Neural crest cell (in vitro differentiated cells): ENCODE measurements around the gene LGALS7. TPM values are rescaled to one million over a fixed set of nuclear protein-coding genes. Genes with fewer than 3 reads are reported as not detected.
A peak's percentile ranks its signal among the peaks of the same experiment; 100 is the strongest.
"Not testable (repeated sequence)": the region's sequence is repeated elsewhere in the genome, so short reads cannot be mapped to it uniquely, and the experiment has no call there.

Experiments used
- DNase-seq: peaks from one replicate; pipeline ENCODE4 v3.0.0; 2021; ENCODE audit warnings: low read depth, mixed read lengths, low spot score
- H3K27ac Mint-ChIP-seq: one replicate; pipeline ENCODE4 v1.8.0; 2021; ENCODE audit warnings: mild to moderate bottlenecking, mixed read lengths; ENCODE audit not compliant: unreplicated experiment
- H3K27me3 Mint-ChIP-seq: 2 replicates; pipeline ENCODE4 v1.8.0; 2021; ENCODE audit warnings: low read depth, mild to moderate bottlenecking, mixed read lengths
- H3K36me3 Mint-ChIP-seq: 2 replicates; pipeline ENCODE4 v1.8.0; 2021; ENCODE audit warnings: low read depth, mild to moderate bottlenecking, mixed read lengths
- H3K4me1 Mint-ChIP-seq: 2 replicates; pipeline ENCODE4 v1.8.0; 2021; ENCODE audit warnings: mixed read lengths
- H3K4me3 Mint-ChIP-seq: one replicate; pipeline ENCODE4 v1.8.0; 2021; ENCODE audit warnings: mild to moderate bottlenecking, mixed read lengths
- H3K9me3 Mint-ChIP-seq: 2 replicates; pipeline ENCODE4 v1.8.0; 2021; ENCODE audit warnings: mixed read lengths
- total RNA-seq: library from RNA; stranded (reverse); gene quantifications from 2 replicates; pipeline ENCODE4 v1.2.1, GENCODE V29; 2021
- TF ChIP-seq, protein P1 (sequence below): fragments of 200-600 bp; sonication (generic); conservative IDR thresholded peaks from 2 replicates; pipeline ENCODE4 v1.5.0; 2021; ENCODE audit warnings: antibody characterized with exemption, mild to moderate bottlenecking

The LGALS7 gene
- total RNA-seq, 1 donor from 2014 or later: not detected

DNA sequence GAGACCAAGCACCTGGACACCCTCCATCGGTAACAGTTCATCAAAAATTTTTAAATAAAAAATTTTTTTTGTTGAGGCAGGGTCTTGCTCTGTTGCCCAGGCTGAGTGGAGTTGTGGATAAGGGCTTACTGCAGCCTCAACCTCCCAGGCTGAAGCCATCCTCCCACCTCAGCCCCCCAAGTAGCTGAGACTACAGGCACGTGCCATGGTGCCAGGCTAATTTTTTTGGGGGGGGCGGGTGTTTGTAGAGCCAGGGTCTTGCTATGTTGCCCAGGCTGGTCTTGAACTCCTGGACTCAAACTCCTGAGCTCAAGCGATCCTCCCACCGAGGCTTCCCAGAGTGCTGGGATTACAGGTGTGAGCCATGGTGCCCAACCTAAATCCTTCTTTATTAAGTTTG lies 20.4 kb upstream of the LGALS7 start:
- H3K27me3 Mint-ChIP-seq: peaks cover 6% of the 10 kb centered on the region
- DNase-seq: no peak
- H3K4me1 Mint-ChIP-seq: peaks cover 4% of the 10 kb centered on the region
- no peak overlapping the region for H3K4me3 Mint-ChIP-seq
- no peak overlapping the region for H3K27ac Mint-ChIP-seq
- no peaks in the 10 kb centered on the region for H3K36me3 Mint-ChIP-seq
- peaks cover 2% of the 10 kb centered on the region for H3K9me3 Mint-ChIP-seq
- TF ChIP-seq, protein P1, sequence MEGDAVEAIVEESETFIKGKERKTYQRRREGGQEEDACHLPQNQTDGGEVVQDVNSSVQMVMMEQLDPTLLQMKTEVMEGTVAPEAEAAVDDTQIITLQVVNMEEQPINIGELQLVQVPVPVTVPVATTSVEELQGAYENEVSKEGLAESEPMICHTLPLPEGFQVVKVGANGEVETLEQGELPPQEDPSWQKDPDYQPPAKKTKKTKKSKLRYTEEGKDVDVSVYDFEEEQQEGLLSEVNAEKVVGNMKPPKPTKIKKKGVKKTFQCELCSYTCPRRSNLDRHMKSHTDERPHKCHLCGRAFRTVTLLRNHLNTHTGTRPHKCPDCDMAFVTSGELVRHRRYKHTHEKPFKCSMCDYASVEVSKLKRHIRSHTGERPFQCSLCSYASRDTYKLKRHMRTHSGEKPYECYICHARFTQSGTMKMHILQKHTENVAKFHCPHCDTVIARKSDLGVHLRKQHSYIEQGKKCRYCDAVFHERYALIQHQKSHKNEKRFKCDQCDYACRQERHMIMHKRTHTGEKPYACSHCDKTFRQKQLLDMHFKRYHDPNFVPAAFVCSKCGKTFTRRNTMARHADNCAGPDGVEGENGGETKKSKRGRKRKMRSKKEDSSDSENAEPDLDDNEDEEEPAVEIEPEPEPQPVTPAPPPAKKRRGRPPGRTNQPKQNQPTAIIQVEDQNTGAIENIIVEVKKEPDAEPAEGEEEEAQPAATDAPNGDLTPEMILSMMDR: no peak

DNA sequence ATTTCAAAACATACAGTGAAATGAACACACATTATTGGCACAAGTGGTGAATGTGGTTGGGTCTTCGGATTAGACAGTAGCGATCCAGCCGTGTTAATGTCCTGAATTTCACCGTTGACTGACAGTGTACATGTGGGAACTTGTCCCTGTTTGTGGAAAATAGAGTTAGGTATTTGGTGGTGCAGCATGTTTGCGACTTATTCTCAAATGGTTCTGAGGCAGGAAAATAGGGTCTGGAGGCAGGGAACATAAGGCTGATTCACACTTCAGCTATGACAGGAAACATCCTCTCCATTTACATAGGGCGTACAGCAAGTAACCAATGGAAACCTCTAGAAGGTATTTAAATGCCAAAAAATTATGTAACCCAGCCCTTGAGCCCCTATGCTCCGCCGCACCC lies 19.9 kb upstream of the LGALS7 start:
- no peak overlapping the region for H3K4me3 Mint-ChIP-seq
- TF ChIP-seq, protein P1: no peak
- peaks cover 4% of the 10 kb centered on the region for H3K4me1 Mint-ChIP-seq
- no peaks in the 10 kb centered on the region for H3K36me3 Mint-ChIP-seq
- H3K9me3 Mint-ChIP-seq: peaks cover 2% of the 10 kb centered on the region
- peak overlapping the region; percentile 43 for H3K27ac Mint-ChIP-seq
- DNase-seq: no peak
- H3K27me3 Mint-ChIP-seq: peaks cover 6% of the 10 kb centered on the region

DNA sequence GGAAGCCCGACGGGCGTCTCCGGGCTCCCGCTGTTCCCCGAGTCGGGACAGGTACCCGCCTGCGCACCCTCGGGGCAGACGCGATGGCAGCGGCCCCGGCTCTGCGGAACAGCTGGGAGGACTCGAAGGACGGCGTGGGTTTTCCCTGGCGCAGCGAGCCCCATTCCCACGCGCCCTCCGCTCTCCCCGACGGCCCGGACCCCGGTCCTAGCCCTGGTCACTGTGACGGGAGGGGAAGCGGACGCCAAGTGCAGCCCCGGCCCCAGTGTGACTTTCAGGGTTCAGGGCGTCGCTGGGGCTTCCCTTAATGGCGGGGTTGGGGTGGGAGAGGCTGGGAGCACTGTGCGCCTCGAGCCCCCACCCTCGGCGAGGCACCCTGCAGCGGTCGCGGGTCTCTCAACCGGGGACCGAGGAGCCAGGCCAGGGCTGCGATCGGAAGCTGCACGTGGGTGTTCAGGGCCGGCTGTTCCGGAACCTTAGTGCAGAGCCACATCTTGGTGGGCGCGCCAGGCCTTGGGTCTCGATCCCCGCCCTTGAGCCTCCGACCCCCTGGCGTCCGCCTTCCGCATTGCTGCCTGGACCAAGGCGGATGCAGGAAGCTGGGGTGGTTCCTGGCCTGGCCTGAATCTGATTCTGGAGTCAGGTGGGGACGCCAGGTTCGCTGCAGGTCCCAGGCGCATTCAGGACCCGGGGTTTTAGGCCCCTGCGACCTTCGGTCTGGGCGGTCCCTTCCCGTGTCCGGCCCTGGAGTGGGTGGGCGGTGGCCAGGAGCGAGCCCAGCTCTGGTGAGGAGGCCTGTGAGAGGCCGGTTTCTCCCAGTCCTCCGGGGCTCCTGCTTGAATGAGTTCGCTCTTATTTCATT lies 19.2 kb upstream of the LGALS7 start:
- H3K27me3 Mint-ChIP-seq: peaks cover 6% of the 10 kb centered on the region
- peaks cover 2% of the 10 kb centered on the region for H3K9me3 Mint-ChIP-seq
- DNase-seq: no peak
- H3K36me3 Mint-ChIP-seq: no peaks in the 10 kb centered on the region
- TF ChIP-seq, protein P1: peak; percentile 22
- peak overlapping the region; percentile 43 for H3K27ac Mint-ChIP-seq
- peaks cover 4% of the 10 kb centered on the region for H3K4me1 Mint-ChIP-seq
- H3K4me3 Mint-ChIP-seq: no peak overlapping the region

DNA sequence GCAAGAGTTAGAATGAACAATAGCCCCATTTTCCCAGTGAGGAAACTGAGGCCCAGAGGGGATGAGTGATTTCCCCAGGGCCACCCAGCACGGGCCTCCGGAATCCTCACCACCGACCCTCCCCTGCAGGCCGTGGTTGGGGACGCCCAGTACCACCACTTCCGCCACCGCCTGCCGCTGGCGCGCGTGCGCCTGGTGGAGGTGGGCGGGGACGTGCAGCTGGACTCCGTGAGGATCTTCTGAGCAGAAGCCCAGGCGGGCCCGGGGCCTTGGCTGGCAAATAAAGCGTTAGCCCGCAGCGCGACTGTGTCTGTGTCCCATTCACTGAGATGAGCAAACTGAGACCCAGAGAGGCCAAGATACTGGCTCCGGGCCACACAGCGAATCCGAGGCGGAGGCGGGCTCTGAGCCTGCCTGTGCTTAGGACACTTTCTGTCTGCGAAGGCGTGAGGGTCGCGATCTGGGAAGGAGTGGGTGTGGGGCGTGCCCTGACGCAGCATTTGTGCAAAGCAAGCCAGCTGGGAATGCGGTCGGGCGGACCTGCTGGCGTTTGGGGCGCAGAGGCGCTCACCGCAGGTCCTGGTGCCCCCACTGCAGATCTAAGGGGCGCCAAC lies 18.2 kb upstream of the LGALS7 start:
- not testable (repeated sequence) for H3K9me3 Mint-ChIP-seq, H3K27ac Mint-ChIP-seq, H3K4me3 Mint-ChIP-seq, DNase-seq, H3K36me3 Mint-ChIP-seq, H3K27me3 Mint-ChIP-seq, H3K4me1 Mint-ChIP-seq

DNA sequence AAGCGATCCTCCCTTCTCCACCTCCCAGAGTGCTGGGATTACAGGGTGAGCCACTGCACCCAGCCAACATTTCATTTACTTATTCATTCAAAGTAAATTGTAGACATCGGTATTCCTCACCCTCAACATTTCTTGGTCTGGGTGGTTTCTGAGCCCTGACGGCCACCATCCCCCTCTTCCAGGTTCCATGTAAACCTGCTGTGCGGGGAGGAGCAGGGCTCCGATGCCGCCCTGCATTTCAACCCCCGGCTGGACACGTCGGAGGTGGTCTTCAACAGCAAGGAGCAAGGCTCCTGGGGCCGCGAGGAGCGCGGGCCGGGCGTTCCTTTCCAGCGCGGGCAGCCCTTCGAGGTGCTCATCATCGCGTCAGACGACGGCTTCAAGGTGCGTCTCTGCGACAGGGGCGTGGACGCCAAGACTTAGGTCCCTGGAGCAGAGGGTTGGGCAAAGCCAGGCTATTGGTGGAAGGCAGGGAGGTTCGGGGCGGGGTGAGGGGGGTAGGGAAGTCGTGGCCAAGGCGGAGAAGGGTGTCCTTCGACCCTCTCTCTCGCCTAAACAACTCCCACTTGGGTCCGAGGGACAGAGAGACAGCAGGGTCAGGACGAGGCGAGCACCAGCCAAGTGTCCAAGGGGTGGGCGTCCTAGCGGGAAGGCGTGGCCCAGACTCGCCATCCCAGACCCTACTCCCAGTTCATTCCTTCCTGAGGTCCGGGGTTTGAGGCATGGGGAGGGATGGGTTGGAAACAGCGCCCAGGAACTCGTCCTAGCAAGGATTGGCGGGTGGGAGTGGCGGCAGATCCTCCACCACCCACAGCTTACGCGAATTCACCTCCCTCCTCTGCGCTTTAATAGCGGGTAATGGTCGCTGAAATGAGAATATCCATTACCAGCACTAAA lies 17.4 kb upstream of the LGALS7 start:
- not testable (repeated sequence) for DNase-seq, H3K27me3 Mint-ChIP-seq, H3K36me3 Mint-ChIP-seq, H3K4me1 Mint-ChIP-seq, H3K4me3 Mint-ChIP-seq, H3K9me3 Mint-ChIP-seq, H3K27ac Mint-ChIP-seq

DNA sequence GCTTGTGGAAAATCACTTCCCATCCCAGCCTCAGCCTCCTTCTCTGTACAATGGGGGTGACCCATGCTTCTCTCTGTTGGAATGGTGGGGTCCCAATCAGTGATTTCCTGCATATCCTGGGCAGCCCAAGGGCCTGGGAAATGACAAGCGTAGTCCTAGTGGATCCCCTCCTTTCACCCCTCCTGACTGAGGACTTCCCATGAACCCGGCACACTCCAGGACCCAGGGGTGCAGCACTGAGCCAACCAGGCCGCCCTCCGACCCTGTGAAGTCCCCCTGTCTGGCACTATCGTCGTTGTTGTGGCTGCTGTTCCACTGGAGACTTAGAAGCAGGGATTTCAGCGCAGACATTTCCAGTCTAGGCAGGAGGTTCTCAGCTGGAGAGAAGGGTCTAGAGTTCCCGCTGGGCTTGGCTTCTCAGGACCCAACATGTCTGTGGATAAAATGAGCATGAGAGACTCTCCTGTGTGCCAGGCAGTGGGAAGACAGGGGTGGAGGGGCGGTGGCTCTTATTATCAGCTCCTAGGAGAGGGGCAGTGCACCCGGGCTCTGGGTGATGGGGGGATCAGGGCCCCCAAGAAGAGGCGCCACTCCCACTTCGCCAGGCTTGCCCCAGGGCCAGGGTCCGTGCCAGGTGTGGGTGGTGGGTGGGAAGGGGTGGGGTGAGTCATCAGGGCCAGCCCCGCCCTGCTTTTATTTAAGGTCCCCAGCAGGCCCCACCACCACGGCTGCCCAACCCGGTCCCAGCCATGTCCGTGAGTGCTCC lies 15.3 kb upstream of the LGALS7 start, which contains the start of gene LGALS7B:
LGALS7B (plus strand) TSS at position 723 of the 766 bp plus-strand sequence; CDS start at position 750, 27 bp downstream.
- Mint-ChIP-seq H3K27me3 (peaks cover 4% of the 10 kb centered on the region), H3K27ac (no peak within 1 kb of the TSS), H3K4me3 (no peak within 1 kb of the TSS), H3K9me3 (no peaks in the 10 kb centered on the region), H3K4me1 (peaks cover 4% of the 10 kb centered on the region), H3K36me3 (no peaks in the 10 kb centered on the region)
- TF ChIP-seq, protein P1: no peak
- no peak for DNase-seq
